Measurements from ENCODE around the gene EYA4.

Gene EYA4

GRCh38 chr6:133241086-133241900, at the start of gene EYA4:
Gene EYA4 (plus strand): TSS chr6:133241357. CDS start chr6:133274781, 33,424 bp downstream.
- DNase-seq: peak in 1 of 2 experiments; percentile 52

- no peak for DNase-seq
Observed at GRCh38 chr6:133193396-133193795, 47.8 kb upstream of the EYA4 start.

- no peak for DNase-seq
Observed at GRCh38 chr6:133198725-133199124, 42.4 kb upstream of the EYA4 start.

GRCh38 chr6:133201231-133201630, 39.9 kb upstream of the EYA4 start:
- DNase-seq: no peak

GRCh38 chr6:133202610-133203343, 38.4 kb upstream of the EYA4 start:
- no peak for DNase-seq

- DNase-seq: no peak
Observed at GRCh38 chr6:133203344-133203697, 37.8 kb upstream of the EYA4 start.

- DNase-seq: no peak
Observed at GRCh38 chr6:133205304-133205703, 35.9 kb upstream of the EYA4 start.

GRCh38 chr6:133206942-133207341, 34.2 kb upstream of the EYA4 start:
- DNase-seq: no peak

GRCh38 chr6:133207754-133208153, 33.4 kb upstream of the EYA4 start:
- no peak for DNase-seq

GRCh38 chr6:133208183-133208755, 32.9 kb upstream of the EYA4 start:
- DNase-seq: no peak

- DNase-seq: no peak
Observed at GRCh38 chr6:133214267-133214666, 26.9 kb upstream of the EYA4 start.

GRCh38 chr6:133218852-133219251, 22.3 kb upstream of the EYA4 start:
- DNase-seq: no peak

GRCh38 chr6:133223452-133224029, 17.6 kb upstream of the EYA4 start:
- DNase-seq: no peak

GRCh38 chr6:133225560-133225959, 15.6 kb upstream of the EYA4 start:
- DNase-seq: no peak

GRCh38 chr6:133227344-133227743, 13.8 kb upstream of the EYA4 start:
- DNase-seq: no peak

- DNase-seq: no peak
Observed at GRCh38 chr6:133230052-133230451, 11.1 kb upstream of the EYA4 start.

GRCh38 chr6:133235221-133235620, 5.9 kb upstream of the EYA4 start:
- DNase-seq: no peak

GRCh38 chr6:133236932-133237331, 4.2 kb upstream of the EYA4 start:
- DNase-seq: no peak

- DNase-seq: peak in 1 of 2 experiments; percentile 75
Observed at GRCh38 chr6:133240511-133241085, 559 bp upstream of the EYA4 start.

GRCh38 chr6:133241901-133242636, 912 bp downstream of the EYA4 start:
- peak in 1 of 2 experiments; percentile 32 for DNase-seq

- DNase-seq: peak in 1 of 2 experiments; percentile 4
Observed at GRCh38 chr6:133242637-133243585, 1.8 kb downstream of the EYA4 start.

All from SW 1271 (cell line).